ENCODE measurements around the gene PDLIM3. TPM values are rescaled to one million over a fixed set of nuclear protein-coding genes. Genes with fewer than 3 reads are reported as not detected.

Gene PDLIM3, protein sequence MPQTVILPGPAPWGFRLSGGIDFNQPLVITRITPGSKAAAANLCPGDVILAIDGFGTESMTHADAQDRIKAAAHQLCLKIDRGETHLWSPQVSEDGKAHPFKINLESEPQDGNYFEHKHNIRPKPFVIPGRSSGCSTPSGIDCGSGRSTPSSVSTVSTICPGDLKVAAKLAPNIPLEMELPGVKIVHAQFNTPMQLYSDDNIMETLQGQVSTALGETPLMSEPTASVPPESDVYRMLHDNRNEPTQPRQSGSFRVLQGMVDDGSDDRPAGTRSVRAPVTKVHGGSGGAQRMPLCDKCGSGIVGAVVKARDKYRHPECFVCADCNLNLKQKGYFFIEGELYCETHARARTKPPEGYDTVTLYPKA
- polyA plus RNA-seq (2011; rRNA removed) = 0.05 and 0.11 TPM in 2 replicates
- not detected in 2 replicates for polyA minus RNA-seq (2011; rRNA and poly(A)+ RNA removed)

DNA sequence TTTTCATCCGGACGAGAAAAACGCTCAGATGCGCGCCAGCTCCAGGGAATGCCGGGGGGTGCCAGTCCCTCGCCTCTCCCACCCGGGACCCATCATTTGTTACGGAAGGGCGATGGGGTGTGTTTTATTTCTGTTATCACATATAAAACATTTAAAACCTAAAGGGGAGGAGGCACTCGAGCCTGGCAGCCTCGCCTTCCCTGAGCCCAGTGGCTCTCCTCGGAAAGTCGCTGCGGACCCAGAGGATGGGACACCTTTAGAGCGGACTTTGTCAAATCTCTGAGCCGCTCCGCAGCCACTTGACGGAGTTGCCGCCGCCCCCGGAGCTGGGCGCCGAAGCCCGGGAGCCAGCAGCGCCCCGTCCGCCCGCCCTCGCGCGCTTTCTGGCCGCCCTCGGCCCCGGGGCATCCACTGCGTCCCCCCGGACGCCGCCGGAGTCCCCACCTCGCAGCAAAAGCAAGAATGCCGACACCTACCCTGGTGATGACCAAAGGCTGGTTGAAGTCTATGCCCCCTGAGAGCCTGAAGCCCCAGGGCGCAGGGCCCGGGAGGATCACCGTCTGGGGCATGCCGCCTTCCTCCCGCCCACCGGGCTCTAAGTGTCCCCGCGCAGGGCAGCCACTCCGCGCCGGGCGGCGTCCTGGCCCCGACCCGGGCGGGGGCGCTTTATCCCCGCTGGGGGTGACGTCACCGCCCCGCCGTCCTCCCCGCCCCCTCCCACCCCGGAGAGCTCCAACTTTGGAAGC, at the start of gene PDLIM3:
TSS of gene PDLIM3 (minus strand) at position 642 of the 746 bp plus-strand sequence. CDS start at position 569, 73 bp downstream.
- POLR2A ChIA-PET = no interaction called here
- CTCF ChIA-PET = interaction anchor here (0.6 kb wide), 1 partner anchor 63 kb away, joined by 3 read pairs; no protein-coding TSS in a partner anchor
- Histone ChIP-seq H3K27me3 (ENCODE audit: control insufficient read depth, insufficient read depth, low read length) (peaks cover 9% of the 10 kb centered on the region), H3K36me3 (ENCODE audit: control insufficient read depth, insufficient read depth, low read length) (no peaks in the 10 kb centered on the region), H3K4me3 (ENCODE audit: low read depth, low read length) (peak within 1 kb of the TSS; percentile 35)
- TF ChIP-seq, protein P1, sequence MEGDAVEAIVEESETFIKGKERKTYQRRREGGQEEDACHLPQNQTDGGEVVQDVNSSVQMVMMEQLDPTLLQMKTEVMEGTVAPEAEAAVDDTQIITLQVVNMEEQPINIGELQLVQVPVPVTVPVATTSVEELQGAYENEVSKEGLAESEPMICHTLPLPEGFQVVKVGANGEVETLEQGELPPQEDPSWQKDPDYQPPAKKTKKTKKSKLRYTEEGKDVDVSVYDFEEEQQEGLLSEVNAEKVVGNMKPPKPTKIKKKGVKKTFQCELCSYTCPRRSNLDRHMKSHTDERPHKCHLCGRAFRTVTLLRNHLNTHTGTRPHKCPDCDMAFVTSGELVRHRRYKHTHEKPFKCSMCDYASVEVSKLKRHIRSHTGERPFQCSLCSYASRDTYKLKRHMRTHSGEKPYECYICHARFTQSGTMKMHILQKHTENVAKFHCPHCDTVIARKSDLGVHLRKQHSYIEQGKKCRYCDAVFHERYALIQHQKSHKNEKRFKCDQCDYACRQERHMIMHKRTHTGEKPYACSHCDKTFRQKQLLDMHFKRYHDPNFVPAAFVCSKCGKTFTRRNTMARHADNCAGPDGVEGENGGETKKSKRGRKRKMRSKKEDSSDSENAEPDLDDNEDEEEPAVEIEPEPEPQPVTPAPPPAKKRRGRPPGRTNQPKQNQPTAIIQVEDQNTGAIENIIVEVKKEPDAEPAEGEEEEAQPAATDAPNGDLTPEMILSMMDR (IDR thresholded peaks at IDR 0.05; ENCODE audit: insufficient read depth, low read depth, low read length) = no peak
- no peak for DNase-seq (ENCODE audit: low read depth)

DNA sequence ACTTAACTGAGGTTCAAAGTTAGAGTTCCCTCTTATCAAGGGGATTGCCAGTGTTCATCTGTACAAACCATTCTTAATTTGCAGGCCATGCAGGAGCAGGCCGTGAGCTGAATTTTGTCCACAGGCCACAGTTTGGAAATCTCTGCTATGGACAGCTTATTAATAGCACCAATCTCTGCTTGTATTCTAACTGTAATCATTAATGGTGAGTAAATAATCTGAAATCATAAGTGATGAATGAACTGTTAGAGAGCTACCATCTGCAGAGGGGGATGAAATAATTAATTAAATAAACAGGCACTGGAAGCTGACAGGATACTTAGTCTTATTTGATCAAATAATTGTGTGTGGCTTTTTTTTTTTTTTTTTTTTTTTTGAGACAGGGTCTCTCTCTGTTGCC, 48.5 kb upstream of the PDLIM3 start:
- CTCF ChIA-PET = interaction anchor here (1.3 to 2.4 kb wide), 2 partner anchors 8 to 14 kb away, joined by 4 to 11 read pairs; no protein-coding TSS in a partner anchor
- peaks cover 4% of the 10 kb centered on the region; the same call in 1 of the 2 replicates for H3K27me3 ChIP-seq (ENCODE audit: control insufficient read depth, insufficient read depth, low read length)
- no peak overlapping the region for H3K4me3 ChIP-seq (ENCODE audit: low read depth, low read length)
- H3K36me3 ChIP-seq (ENCODE audit: control insufficient read depth, insufficient read depth, low read length) = no peaks in the 10 kb centered on the region
- TF ChIP-seq, protein P1 (IDR thresholded peaks at IDR 0.05; ENCODE audit: insufficient read depth, low read depth, low read length) = no peak
- POLR2A ChIA-PET = no interaction called here
- no peak for DNase-seq (ENCODE audit: low read depth)

DNA sequence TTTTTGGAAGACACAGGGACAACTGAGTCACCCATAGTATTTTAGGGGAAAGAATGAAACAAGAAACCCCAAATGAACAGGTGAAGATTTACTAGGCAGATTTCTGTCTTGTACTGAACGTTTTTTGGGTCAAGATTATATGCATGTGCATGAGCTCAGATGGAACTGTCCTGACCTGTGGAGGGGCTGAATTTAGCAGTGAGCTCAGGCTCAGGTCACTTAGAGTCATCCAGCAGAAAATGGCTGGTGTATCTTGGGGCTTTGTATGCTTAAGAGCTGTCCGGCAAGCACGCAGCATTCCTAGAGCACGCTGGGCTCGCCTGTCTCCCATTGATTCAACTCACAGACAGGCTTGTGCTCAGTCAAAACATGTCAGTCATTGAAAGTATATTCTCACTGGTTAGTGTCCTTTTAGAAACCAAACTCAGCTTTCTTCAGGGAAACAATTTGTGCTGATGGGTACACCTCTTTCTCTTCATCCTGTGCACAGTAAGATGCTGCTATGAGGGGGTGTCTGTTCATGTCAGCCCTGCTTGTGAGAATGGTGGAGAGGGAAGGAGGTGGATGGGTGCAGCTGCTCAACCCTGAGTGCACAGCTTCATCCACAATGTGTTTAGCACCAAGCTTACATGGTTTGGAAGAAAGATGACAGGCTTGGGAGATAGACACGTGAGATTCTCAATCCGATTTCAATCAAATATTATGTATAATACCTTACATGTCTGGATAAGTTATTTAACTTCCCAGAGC, 47.5 kb upstream of the PDLIM3 start:
- Histone ChIP-seq H3K4me3 (ENCODE audit: low read depth, low read length) (no peak overlapping the region), H3K27me3 (ENCODE audit: control insufficient read depth, insufficient read depth, low read length) (peaks cover 4% of the 10 kb centered on the region; the same call in 1 of the 2 replicates), H3K36me3 (ENCODE audit: control insufficient read depth, insufficient read depth, low read length) (no peaks in the 10 kb centered on the region)
- DNase-seq (ENCODE audit: low read depth) = no peak
- TF ChIP-seq, protein P1 (IDR thresholded peaks at IDR 0.05; ENCODE audit: insufficient read depth, low read depth, low read length) = no peak
- POLR2A ChIA-PET = no interaction called here
- CTCF ChIA-PET = interaction anchor here (0.9 to 2.4 kb wide), 4 partner anchors 9 to 75 kb away, joined by 3 to 11 read pairs (median 4); no protein-coding TSS in a partner anchor

DNA sequence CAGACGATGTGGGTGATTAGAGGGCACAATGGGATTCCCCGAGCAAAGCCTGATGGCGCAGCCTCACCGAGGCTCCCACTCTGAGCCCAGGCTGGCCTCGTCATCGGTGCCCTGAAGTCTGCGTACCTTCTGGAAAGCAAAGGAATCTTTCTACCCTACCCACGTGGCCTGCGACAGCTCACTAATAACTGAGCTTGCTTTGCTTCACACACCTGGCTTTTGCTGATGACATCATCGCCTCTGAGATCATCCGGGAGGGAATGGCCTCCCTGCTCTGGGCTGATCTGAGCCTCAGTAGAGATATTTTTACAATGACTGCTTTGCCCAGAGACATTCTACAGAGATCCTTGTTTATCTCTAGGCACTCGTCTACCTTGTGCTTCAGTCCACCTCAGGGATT, 45.4 kb upstream of the PDLIM3 start:
- TF ChIP-seq, protein P1 (IDR thresholded peaks at IDR 0.05; ENCODE audit: insufficient read depth, low read depth, low read length) = no peak
- ChIA-PET POLR2A (no interaction called here), CTCF (no interaction called here)
- no peak overlapping the region for H3K4me3 ChIP-seq (ENCODE audit: low read depth, low read length)
- DNase-seq (ENCODE audit: low read depth) = no peak
- H3K36me3 ChIP-seq (ENCODE audit: control insufficient read depth, insufficient read depth, low read length) = no peaks in the 10 kb centered on the region
- no peaks in the 10 kb centered on the region for H3K27me3 ChIP-seq (ENCODE audit: control insufficient read depth, insufficient read depth, low read length)
